Measurements from ENCODE around the gene MALRD1.

Gene MALRD1

DNA sequence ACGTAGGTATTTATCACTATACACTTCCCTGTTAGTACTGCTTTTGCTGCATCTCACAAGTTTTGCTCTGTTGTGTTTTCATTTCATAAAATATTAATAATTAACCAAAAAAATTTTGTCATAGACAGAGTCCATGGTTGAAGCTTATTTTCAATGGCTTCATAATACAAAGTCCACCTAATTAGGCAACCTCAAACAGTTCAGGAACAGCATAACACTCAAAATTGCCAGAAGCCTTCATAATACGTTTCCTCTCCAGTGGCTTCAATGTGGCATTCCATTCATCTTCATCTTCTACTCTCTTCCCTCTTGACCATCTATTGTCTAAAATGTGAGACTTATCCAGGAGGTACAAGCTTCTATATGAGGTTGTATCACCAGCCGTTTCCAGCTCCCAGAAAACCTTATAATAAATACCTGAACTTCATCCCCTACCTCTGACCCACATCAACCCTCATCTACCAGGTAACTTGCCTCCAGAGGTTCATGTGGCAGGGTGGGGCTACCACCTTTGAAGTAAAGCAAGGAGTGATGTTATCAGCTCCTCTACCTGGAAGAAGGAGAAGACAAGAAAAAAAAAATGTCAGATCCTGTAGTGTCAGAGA lies 337.3 kb downstream of the MALRD1 start:
- no peak for FAIRE-seq

DNA sequence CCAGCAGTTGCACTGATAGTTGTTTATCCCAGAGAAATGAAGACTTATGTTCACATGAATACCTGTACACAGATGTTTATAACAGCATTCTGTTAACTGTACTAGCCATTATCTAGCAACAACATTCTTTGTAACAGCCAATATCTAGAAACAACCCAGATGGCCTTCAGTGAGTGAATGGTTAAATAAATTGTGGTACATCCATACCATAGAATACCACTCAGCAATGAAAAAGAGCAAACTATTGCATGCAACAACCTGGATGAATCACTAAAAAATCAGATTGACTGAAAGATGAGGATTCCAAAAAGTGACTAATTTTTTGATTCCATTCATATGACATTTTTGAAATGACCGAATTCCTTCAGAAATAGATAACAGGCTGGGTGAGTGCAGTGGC lies 360.3 kb downstream of the MALRD1 start:
- FAIRE-seq, result no peak

DNA sequence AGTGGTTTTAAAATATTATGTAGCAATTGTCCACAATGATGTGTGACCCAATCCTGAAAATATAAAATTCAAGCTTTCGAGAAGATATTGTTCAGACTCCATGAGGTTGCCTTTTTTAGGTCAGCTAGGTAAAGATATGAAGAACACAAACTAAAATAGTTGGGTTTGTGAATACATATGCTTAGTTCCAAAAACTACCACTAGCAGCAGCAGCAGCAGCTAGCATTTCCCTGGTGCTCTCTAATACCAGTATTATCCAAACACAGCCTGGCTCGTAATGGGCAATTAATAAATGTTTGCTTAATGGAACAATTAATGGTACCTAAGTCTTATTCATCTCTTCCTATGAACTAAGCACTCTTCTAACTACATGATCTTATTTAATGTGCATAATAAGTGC lies 362.5 kb downstream of the MALRD1 start:
- no peak for FAIRE-seq

DNA sequence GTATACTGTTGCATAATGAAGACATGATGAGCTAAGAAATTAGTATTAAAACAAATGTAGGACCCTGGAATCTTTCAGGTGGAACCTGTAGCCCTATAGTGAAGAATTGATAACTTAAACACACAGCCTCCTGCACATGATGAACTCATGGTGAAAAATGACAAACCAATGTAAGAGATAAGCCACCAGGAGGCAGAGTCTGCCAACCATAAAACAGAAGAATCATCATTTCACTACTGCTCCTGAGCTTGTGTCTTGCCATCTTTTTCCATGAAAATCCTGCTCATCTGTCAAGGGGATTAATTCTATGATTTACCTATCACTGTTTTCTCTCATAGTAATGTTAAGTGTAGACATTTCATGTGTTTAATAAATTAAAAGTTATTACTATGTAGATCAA lies 363.9 kb downstream of the MALRD1 start:
- no peak for FAIRE-seq

DNA sequence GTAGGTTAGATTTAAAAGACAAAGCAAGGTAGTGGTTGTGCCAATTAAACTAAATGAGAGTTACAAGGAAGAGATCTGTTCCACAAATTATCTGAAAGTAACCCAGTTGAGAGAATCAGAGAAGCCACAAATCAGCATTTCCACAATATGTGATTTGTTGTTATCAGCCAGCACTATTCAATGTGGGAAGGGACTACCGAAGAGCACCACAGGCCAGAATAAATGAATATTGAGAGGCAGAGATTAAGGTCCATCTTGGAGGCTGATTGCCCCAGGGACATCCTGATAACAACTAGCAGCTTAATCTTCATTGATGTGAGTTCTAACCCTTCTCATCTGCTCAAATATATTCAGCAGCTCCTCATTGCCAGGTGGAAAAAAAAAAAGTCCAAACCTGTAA lies 367.6 kb downstream of the MALRD1 start:
- no peak for FAIRE-seq

DNA sequence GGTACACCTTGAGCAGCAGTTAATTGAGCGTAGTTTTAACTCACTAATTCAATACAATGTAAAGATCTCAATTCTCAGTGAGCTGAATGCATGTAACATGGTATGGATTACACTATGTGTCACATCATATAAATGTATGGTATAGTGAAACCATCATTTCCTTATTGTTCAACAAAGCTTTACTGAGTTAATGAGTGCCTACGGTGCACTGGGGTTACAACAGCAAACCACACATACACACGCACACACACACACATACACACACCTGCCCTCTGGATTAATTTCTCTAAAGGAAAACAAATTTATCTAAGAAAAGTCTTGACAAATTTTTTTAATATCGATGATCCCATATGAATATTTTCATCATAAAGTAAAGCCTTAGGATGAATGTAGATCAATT lies 369.1 kb downstream of the MALRD1 start:
- FAIRE-seq, result no peak

DNA sequence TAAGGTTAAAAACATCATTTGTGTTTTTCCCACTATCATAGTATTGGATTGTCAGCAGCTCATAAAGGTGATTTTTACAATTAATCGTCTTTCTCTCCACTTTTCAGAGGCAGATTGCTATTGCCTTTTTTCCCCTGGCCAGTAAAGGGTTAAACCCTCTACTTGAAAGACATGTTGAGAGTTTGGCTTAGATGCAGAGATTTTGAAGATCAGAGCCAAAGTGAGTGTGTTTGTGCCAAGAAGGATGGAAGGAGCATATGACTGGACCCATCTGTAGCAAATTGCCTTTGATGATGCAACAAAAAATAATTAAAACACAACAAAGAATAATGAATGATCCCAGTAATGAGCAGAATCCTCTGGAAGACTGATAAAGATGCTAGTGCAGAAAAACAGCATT lies 373.1 kb downstream of the MALRD1 start:
- FAIRE-seq, result no peak

DNA sequence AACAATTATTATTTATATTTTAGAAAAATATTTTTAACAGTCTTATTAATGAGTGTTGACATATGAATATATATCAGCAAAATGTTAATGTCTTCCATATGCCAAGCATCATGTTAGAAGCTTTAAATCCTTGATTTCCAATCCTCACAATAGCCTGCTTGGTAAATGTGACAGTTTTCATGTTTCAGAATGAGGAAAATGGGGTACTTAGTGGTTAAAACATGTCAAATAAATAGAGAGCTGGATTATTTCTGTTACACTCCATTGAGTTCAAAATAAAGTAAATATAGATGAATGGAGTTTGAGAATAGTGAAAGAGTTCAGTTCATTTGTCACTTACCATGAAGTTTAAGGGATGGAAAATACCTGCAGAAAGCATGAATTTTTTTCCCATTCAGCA lies 377.4 kb downstream of the MALRD1 start:
- FAIRE-seq, result no peak

DNA sequence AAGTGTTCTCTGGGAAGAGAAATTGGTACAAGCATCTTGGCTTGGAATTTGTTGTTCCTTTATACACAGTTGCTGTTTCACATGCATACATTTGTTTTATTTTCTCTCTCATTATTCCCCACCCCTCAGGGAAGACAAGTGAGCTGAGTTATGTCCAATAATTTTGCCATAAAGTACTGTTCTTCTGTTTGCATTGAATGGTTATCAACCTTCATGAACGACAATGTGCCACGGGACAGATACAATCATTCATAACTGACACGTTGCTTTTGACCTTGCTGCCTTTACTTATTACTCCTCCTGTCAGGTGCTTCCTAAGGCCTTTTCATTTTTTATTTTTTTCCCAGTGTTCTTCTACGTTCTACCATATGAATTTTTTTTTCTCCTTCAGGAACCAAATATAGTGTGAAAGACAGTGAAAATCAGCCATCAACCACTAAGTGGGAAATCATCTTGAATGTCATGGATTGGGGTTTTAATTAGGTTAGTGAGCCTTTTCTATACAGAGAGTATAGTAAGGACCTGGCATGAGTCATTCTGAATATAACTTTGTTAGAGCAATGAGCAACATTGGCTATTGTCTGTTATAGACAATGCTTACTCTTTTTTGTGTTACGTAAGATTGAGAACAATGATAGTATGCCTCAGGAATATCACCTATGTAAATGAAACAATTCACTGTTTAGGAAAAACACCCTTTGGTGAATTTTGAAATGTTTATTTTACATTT lies 383.2 kb downstream of the MALRD1 start:
- no peak for FAIRE-seq

DNA sequence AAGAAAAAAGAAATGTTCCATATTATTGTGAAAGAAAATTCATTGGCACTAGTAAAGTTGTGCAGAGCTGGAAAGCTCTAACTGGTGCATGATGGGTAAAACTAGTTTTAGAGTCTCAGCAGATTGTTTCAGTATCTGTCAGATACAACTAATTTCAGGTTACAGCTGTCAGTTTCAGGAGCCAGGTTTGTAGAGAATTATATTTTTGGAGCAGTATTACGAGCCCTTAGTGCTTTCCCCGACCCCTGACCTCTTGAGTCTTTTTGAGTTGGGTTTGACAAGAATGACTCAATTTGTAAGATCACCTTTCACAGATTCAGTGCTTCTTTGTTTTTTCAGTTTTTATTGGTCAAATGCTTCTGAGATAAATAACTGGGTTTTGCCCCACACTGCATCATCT lies 401.3 kb downstream of the MALRD1 start:
- FAIRE-seq, result no peak

DNA sequence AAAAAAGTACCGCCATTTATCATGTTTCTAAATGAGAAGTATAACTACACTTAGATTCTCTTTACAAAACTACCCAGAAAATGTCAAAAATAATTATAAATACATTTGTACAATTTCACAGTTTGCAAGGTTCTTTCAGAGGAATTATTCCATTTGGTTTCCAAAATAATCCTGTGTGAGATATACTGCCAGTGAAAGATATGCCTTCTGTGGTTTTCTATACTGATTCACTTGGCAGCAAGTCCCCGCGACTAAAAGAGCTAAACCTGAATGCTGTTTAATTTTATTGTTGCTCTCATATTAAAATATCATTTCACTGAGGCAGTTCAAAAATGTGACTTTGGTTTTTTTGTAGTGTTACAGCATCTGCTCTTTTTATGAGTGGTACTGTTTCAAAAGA lies 402.8 kb downstream of the MALRD1 start:
- FAIRE-seq, result no peak

DNA sequence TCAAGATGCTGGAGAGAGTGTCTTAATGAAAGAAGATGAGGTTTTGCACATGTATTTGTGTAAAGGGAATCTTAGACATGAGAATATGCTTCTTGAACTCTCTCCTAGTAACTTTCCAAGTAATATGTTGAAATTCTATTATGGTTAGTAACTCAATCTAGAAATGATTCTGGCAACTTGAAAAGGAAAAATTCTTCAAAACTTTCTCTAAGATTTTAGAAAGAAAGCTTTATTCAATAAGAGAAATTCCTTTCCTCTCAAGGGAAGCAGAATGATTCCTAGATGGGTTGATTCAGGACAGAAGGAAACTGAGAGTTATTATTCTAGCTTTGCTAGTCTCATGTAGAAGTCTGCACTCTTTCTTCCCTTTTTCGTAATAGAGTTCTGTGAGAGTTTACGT lies 403.3 kb downstream of the MALRD1 start:
- no peak for FAIRE-seq

DNA sequence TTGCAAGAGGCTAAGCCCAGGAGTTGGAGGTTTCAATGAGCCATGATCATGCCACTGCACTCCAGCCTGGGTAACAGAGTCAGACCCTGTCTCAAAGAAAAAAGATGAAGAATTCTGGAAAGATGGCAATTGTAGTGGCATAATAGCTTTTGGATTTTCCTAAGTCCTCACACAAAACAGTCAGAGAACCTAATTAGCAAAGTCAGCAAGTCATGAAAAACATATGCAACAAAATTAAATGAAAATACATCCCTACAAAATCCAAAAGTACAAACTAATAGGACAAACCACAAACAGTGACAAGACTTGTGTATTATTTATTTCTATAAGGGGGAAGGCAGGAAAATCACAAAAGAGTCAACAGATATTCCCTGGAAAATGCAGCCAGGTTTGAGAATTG lies 405.4 kb downstream of the MALRD1 start:
- no peak for FAIRE-seq

DNA sequence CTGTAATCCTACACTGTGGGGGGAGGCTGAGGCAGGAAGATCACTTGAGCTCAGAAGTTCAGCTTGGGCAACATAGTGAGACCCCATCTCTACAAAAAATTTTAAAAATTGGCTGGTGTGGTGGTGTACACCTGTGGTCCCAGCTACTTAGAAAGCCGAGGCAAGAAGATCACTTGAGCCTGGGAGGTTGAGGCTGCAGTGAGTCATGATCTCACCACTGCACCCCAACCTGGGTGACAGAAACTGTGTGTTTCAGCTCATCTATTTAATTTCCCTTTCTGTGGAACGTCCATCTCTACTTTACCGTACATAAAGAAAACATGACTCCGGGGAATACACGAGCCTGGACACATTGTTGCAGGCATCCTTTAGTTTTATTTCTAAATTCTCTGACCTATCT lies 413.0 kb downstream of the MALRD1 start:
- no peak for FAIRE-seq

DNA sequence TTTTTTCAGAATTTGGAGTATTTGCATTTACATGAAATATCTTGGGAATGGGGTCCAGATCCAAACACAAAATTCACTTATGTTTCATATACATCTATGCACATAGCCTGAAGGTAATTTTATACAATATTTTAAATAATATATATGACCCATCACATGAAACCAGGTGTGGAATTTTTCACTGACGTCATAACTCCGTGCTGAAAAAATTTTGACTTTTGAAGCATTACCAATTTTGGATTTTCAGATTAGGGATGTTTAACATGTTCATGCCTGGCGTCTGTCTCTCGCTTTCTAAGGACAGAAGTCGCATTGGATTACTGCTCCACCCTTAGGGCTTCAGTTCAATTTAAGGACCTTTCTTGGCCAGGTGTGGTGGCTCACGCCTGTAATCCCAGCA lies 418.1 kb downstream of the MALRD1 start:
- FAIRE-seq, result no peak

DNA sequence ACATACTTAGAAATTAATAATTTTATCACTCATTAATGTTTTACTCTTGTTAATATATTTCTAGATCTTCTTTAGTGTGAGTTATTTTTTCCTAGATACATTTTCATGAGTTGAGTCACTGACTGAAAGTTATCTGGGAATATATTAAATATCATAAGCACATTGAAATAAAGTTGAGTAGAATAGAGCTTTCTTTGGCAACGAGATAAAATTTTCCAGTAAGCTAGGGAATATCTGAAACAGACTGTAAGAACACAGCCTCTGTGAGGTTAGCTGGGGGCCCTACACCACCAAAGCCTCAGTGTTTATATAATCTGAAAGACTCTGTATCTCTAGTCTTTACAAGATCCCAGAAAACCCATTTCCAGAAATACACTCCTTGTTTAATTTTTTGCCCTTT lies 419.8 kb downstream of the MALRD1 start:
- FAIRE-seq, result no peak

DNA sequence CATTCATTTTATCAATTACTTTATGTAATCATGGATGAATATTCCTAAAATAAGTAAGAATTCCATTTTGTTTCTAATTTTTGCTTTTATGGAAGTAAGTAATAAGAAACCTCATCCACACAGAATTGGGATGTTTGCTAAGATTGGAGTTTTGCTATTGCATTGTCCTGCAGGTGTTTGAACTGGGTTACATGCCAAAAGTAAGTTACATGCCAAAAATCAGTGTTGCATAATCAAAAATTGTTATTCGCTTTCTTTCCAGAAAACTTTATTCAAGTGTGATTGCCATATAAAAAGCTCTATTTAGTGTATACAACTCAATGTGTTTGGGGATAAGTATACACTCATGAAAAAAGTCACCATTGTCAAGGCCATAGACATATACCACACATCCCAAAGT lies 420.9 kb downstream of the MALRD1 start:
- FAIRE-seq, result no peak

DNA sequence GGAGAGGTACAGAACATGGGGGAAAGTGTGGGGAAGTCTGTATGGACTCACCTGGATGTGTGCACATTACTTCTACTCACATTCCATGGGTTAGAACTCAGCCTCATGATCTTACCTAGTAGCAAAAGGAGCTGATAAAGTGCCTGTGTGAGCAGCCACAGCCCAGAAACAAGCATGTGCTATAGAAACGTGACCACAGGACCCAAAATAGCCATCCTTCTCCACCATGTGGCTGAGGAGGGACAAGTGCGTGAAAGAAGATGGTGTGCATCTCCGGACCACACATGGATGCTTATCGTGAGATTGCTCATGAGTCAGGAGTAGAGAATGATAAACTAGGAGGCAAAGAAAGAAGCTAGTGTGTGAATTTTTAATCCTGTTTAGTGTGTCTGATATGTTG lies 431.3 kb downstream of the MALRD1 start:
- FAIRE-seq, result no peak

DNA sequence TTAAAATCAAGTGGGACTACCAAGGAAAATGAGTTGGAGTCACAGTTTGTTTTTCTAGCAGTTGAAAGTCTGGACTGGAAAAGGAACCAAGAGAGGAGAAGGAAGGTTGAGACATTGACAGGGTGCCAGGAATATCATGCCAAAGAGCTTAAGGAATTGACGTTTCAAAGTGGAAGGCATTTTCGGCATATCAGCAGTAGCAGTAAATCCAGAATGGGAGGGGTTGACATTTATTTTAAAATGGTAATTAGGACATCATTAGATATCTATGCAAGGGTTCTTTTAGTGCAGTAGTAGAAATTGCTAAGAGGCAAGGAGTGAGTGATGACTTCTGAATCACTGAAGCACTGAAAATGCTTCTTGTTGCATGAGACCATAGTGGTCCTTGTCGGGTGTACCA lies 431.8 kb downstream of the MALRD1 start:
- no peak for FAIRE-seq

DNA sequence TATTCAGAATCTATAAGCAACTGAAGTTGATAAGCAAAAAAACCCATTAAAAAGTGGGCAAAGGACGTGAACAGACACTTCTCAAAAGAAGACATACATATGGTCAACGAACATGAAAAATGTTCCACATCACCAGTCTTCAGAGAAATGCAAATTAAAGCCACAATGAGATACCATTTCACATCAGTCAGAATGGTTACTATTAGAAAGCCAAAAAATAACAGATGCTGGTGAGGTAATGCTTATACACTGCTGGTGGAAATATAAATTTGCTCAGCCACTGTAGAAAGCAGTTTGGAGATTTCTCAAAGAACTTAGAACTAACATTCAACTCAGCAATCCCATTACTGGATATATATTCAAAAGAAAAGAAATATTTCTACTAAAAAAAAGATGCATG lies 434.8 kb downstream of the MALRD1 start:
- FAIRE-seq, result no peak

DNA sequence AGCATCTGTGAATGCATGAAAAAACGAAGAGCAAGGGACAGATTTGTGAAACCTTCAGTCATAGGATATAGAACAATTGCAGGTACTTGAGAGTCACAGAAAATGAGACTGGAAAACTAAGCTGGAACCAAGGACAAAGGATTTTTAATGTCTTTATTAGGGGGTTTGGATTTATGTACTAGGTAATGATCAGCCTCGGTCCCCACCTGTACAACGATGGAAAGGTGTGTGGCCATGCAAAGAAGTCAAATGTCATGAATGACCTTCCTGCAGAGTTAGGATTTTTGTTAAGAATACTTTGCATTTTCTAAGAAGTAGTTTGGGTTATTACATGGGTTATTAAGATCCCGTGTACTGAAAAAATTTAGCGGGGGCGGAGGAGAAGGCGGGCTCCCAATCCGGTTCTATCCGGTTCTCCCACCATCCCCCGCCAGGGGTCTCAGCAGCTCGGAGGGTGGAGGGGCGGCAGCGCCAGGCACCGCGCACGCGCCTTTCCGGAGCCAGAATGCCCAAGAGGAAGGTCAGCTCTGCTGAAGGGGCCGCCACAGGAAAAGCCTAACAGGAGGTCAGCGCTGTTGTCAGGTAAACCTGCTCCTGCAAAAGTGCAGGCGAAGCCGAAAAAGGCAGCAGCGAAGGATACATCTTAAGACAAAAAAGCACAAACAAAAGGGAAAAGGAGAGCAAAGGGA lies 440.1 kb downstream of the MALRD1 start:
- no peak for FAIRE-seq

DNA sequence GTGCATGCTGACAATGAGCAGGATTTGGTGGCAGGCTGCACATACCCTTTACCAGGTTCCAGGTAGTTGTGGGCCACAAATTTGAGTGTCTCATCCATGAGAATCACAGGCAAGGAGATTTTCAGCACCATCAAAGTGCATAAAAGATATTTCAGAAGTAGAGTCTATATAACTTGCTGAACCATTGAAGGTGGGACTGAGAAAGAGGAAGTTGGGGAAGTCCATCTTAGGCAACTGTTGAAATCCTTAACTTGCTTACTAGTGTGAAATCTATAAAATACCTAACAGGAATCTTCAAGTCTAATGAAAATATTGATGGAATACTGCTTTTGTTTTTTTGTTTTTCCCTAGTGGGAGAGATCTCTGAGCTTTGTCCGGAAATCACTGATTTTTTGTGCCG lies 442.6 kb downstream of the MALRD1 start:
- no peak for FAIRE-seq

DNA sequence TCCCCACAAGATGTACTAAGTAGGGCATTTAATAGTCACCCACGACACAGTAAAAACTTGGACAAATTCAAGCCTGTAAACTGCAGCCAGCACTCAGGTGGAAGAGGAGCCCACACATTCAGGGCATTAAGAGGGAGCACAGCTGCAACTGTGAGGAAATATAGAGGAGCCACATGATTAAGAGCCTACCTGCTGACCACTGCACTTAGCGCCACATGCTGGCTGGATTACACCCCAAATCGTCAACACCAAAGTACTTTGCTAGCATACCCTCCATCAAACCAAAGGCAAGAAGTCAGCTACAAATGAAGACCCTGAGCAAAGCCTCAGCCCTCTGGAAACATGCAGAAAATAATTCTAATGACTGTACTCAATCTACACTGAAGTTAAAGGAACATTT lies 445.3 kb downstream of the MALRD1 start:
- FAIRE-seq, result no peak

DNA sequence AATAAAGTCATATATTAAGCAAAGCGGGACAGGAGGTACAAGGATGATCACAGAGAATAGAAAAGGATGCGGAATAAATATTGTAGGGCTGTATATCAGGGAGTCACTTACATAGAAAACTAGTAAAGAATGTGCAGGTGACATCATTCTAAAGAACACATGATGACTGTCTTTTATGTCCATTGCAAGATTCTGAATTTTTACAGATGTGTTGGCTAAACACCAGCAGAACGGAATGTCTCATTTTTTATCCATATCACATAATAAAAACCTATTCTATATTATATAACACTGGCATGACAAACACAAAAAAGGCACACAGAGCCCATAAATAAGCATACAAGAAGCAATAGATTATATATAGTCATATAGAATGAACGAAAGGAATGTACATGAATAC lies 448.4 kb downstream of the MALRD1 start:
- FAIRE-seq, result no peak

All from G401.6 (cell line).